GM21367 (cell line): Measurements from ENCODE around the gene MLLT10.

Experiments used
- ATAC-seq: cut with Tn5 transposase; IDR thresholded peaks from one replicate; pipeline ENCODE4 v1.9.1; 2021; ENCODE audit not compliant: unreplicated experiment

Gene MLLT10

DNA sequence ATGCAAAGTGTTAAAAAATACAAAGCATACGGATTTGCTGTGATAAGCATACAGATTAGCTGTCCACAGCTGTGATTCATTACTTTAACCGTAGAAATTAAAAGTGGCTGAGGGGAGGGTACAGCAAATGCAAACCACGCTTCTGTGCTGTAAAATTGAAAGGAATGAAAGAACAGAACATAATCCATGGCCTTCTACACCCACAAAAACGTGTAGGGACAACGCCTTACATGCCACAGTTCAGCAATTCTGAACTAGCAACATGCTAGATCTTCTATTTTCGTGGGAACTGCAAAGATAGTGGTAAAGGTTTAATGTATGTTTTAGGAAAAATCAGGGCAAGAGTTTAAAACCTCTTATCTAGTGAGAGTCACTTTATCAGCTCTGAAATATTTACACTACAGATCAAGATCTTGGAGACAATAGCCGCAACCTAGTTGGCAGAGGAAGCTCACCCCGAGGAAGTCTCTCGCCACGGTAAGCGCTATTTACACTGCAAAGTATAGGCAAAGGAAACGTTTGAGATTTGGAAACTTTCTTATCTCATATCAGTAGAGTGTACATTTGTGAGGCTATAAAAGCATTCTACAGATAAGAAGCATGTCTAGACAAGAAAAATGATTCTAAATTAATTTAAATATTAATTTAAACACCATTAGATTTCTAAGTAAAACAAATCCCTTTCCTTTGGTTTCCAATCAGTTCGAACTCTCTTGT is 193.6 kb downstream of the MLLT10 start:
- ATAC-seq = no peak

DNA sequence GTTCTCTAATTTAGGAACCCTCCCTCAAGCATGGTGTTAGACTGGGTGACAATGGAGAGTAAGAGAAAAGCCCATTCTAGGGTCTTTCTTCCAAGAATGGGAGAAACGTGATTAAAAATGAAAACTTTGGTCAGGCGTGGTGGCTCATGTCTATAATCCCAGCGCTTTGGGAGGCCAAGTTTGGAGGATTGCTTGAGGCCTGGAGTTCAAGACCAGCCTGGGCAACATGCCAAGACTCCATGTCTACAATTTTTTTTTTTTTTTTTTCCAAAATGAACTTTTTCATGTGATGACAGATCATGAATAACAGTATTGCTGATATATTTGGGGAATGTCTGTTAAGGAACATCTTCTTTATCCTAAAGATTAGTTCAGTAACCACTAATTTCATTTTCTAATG is 194.6 kb downstream of the MLLT10 start:
- no peak for ATAC-seq

DNA sequence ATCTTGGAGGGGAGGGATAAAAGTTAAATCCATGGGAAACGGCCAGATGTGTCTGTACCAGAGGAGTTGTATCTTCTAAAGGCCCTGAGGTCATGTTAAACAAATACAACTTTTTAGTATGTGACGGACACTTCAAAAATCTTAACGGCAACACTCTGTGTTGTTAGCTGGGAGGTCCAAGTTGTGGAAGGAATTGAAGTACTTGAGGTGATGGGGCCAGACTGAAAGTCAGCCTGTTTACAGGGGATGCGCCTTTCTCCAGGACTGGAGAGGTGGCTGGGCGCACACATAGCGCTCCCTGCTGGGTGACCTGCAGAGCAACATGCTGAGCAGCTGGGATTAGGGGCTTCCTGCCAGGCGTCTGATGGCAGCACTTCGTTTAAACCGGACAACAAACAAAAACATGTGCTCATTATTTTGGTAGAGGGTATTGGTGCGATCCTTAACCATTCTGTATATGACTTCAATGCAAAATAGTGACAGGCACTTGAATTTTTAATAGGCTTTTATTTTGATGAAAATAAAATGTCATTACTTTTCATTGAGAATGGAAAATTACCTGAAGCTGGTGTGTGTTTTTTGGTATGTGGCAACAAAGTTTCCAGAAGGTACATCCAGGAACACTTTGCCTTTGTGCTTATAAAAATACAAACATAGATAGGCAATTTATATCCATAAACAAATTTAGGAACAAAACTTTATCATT is 198.2 kb downstream of the MLLT10 start:
- peak; percentile 90 for ATAC-seq

DNA sequence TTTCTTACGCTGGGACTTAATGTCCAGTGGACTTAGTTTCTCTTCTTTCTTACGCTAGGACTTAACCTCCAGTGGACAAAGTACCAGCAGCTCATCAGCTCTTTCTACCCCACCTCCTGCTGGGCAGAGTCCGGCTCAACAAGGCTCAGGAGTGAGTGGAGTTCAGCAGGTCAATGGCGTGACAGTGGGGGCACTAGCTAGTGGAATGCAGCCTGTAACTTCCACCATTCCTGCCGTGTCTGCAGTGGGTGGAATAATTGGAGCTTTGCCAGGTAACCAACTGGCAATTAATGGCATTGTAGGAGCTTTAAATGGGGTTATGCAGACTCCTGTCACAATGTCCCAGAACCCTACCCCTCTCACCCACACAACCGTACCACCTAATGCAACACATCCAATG is 199.7 kb downstream of the MLLT10 start:
- ATAC-seq = no peak

DNA sequence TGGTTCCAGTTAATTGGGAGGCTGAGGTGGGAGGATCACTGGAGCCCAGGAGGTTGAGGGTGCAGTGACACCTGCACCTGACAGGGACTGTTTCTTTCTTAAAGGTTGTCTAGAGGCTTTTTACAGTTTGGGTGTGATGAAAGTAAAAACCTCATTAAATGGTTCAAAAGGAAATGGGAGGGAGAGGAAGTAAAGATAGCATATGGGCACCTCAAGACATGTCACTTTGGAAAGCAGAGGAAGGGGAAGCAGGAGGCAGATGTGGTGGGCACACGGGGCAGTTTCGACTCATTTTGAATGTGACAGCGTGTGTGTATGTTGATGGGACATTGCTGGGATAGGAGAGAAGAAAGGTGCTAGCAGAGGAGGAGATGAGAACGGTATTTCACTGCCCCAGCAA is 203.1 kb downstream of the MLLT10 start:
- no peak for ATAC-seq

DNA sequence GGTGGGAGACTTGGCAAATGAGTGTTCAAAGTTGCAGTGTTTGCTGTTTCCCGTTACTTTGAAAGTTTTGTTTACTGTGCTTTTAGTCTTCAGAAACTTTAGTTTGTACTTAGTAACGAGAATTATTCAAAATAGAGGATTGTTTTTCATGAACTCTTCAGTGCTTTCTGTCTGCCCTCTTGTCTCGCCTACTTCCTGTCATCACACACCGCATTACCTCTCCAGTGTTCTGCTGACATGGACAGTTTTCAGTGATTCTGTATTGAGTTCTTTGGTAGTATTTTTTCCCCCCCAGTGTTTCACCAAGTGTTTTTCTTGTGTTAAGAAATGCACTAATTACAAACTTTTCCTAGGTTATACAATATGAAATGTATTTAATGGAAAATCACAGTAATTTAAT is 207.0 kb downstream of the MLLT10 start:
- no peak for ATAC-seq

DNA sequence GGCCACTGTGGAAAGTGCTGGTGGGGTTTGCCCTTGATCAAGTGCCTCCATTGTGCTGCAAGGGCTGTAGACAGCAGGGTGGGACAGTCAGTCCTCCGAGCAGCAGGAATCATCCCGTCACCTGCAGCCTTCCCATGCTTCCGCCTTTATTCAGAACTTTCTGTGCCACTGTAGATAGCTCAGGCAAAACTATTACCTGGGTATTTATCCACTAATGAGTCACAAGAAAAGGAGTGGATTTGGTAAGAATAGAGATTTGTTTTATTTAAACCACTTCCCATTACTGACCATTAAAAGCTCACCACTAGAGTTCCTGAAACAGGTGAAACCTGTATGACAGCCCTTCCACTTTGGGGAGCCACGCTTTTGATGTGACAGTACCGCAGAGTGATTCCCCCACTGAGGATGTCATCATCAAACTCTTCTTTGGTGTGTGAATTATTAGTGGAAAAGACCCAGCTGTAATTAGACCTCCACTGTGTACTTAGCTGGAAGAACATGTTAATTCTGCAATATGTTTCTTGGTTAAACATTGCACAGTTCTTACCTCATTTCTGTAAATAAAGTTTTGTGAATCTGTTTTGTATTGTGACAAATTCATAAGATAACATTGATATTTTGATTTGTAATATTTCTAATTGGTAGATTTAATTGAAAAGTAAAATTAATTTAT is 208.8 kb downstream of the MLLT10 start:
- ATAC-seq = no peak

DNA sequence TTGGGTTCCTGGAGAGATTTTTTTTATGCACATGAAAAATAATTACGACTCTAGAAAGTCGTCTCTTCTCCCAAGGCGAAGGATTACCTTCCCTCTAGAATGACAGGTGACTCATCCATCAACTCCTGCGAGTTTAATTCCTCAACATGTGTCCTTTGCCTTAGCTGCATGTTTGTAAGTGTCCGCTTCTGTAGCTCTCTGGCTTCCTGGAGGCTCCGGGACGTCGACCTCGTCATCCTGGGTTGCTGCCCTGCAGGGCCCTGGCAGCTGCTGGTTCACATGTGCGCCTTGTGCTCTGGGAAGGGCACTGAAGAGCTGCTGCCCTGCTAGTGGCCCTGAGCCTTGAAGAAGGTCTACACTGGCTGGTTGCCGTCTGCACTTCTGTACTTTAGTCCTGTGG is 210.2 kb downstream of the MLLT10 start:
- no peak for ATAC-seq

DNA sequence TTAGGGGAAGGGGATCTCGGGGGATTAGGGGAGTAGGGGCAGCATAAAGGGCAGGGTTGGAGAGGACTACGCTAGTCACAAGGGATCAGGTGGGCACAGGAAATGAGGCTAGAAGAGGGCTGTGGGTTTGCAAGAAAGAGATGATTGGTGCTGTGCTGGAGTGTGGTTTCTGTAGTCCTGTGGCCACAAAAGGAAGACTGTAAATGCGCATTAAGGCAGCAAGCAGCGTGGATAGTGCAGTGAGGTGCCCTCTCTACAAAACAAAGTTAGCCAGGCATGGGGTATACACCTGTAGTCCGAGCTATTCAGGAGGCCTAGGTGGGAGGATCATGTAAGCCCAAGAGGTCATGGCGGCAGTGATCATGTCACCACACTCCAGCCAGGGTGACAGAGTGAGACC is 212.1 kb downstream of the MLLT10 start:
- ATAC-seq = no peak

DNA sequence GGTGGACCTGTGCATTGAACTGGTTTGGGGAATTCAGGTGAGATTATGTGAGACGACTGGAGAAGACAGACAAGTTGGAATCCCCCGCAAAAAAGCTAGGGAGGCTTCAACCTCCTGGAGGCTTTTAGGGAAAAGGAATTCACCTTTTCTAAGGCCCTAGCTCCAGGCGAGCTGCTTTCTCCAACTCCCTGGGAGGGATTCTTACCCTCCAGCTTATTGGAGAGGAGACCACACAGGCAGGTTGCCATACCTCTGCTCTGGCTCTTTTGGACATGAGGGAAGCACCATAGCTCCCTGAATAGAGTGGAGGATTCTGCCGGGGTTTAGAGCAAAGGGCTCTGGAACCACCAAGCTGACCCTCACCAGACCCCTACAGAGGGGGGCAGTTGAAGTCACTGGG is 213.8 kb downstream of the MLLT10 start:
- ATAC-seq = no peak

DNA sequence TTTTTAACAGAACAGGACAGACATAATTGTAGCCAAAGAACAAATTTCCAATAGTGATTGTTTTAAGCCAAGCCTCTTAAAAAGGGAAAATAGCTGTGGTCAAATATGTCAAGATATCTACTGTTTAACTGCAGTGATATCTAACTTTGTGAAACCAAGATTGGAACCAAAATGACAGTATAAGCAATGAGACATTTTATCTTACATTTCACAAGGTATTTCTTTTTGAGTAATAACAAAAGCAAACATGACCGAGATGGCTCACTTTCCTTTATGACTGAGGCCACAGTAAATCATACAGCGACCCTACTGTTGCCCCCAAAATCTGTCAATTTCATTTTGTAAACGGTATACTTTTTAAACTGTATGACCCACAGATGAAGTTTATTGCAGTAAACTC is 215.8 kb downstream of the MLLT10 start:
- no peak for ATAC-seq

DNA sequence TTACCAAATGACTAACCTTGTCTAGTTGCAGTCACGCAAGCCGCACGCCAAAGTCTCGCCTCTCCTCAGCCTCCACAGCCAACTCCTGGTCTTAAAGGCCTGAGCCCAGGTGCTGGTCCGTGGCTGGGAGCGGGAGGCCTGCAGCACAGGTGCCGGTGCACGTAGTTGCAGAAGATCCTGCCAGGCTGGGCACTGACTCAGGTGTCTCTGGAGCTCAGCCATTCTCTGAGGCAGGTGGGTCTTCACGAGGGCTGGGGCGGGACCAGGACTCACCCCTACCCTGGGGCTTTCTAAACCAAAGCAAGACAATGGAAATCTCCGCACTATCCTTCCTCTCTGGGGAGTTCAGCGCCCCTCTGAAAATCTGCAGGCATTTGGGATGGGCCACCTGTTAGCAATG is 216.4 kb downstream of the MLLT10 start:
- ATAC-seq = no peak

DNA sequence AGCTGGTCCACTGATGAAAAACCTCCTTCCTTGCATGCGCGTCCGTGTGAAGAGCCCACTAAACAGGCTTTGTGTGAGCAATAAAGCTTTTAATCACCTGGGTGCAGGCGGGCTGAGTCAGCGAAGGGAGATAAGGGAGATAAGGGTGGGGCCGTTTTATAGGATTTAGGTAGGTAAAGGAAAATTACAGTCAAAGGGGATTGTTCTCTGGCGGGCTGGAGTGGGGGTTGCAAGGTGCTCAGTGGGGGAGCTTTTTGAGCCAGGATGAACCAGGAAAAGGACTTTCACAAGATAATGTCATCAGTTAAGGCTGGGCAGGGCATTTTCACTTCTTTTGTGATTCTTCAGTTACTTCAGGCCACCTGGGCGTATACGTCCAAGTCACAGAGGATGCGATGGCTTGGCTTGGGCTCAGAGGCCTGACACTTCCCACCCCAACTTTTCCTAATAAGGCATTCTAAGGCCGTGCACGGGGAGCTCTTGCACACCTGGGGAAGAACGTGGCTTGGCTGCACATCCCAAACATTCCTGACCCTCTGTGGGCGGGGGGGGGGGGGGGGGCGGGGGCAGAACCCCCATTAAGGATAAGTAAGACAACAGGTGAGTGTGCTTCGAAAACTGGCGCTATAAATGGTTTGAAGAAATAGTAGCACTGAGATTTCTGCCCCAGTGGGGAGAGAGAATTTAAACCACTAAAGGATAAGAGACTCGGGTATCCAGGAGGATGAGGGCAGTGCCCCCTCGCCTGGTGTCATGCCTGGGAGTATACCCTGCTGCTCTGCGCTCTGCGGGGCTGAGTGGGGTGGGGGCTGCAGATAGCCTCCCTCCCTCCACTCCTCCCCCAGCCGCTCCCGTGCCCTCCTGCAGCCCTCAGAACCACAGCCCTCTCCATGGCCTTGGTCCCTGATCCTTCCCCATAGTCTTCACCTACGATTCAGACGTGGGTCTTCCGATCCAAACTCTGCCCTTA is 217.6 kb downstream of the MLLT10 start:
- ATAC-seq = no peak

DNA sequence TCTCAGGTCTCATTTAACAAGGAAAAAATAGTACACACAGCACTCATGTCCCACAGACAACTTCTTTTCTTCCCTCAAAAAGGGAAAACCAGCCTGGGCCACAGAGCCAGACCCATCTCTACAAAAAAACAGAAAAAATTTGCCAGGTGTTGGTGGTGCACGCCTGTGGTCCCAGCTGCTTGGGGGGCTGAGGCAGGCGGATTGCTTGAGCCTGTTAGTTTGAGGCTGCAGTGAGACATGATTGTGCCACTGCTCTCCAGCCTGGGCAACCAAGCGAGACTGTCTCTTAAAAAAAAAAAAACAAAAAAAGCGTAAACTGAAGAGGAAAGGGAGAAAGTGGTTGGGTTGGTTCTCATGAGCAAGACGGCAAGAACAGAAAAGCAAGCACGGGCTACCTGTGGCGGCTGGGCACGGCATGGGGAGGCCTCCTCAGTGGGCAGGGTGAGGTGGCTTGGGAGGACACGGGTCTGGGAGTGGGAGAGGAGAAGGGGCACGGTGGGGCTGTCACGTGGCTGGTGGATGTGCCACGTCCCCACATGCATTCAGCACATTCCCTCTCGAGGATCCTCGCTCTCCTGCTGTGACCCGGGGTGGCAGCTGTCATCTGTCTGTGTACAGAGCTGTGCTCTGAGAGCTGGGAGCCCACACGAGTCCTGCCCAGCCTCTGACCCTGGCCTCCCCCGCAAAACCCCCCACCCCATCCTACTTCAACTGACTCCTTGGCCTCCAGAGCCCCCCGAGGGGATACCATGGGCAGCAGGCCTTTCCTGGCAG is 219.7 kb downstream of the MLLT10 start:
- no peak for ATAC-seq

DNA sequence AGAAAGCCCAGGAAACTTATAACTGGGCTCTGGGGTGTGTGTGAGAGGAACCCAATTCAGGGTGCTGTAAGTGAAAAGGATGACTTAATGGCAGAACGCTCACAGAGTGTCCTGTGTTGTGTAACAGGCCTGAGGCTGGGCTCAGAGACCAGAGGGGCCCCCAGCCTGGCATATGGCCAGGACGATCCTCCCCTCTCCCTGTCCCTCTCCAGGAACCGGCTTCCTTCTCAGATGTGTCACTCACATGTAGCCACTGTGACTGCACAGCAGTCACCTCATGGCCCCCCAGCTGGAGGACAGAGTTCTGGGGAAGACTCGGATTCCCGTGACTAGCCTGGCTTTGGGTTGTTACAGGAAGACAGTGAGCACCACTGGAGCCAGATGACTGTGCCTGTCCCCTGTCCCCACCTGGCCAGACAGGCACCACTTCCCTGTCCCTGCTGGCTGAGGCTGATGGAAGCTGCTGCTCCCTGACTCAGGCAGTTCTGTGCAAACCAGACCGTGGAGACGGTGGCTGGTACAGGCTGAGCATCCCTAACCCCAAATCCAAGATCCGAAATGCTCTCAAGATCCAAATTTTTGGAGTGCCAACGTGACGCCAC is 220.5 kb downstream of the MLLT10 start:
- ATAC-seq = no peak

DNA sequence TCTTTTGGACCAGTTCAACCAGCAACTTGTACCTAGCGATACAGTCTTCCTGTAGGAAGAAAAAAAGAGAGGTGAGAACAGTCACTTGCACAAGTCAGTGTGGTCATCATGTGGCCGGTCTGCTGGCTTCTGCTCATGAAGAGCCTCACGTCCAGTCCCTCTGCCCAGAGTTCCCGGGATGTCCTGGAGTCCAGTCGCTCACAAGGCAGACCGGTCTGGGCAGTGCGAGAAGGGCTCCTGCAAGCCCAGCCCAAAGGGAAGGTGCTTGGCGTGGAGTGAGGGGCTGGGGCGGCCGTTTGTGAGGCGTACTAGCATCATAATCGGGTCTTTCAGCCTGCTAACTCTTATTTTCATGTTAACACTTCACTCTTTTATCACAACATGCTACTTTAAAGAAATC is 222.7 kb downstream of the MLLT10 start:
- no peak for ATAC-seq

DNA sequence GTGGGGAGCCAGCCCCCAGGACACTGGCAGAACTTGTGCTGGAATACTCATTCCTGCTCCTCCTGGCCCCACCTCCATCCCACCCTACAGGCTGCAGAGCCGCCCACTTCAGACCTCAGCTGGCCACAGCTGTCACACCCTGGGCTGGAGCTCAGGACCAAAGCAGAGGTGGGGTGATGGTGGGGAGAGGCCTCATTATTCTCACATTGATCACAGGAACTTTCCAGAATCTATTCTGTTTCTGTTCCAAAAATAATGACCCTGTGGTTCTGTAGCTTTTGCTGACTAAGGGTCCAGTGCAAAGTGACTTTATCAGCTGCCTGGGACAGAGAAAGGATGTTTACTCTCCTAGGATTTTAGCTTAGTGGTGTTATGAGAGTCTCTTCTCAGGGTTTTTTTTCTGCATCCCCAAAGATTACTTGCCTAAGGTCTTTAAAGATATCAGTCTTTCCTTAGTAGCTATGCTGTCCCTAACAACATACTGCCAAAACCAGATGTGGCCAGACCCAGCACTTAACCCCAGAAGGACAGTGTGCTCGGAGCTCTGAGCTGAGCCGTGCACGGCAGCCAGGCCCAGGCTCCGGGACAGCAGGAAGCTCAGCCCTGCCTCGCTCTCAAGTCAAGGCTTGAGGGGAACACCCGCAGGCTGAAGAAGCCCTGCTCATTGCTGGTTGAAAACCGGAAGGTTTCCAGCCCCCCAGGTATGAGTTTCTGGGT is 223.3 kb downstream of the MLLT10 start:
- no peak for ATAC-seq

DNA sequence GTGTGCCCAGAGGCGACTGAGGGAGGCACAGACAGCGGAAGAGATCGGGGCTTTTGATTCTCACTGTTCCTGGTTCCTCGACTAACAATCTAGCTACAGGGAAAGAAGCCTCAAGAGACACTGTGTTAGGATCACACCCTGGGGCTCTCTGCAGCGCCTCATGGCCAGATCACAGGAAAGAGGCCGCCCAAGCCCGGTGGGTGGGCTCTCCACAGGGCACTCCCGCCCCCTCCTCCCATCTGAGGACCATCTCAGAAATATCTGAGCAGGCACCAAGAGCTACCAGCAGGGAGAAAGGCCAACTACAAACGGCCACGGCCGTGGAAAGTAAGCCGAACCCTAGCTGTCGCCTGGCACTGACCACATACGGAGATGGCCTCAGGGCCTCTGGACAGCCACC is 224.2 kb downstream of the MLLT10 start:
- no peak for ATAC-seq

DNA sequence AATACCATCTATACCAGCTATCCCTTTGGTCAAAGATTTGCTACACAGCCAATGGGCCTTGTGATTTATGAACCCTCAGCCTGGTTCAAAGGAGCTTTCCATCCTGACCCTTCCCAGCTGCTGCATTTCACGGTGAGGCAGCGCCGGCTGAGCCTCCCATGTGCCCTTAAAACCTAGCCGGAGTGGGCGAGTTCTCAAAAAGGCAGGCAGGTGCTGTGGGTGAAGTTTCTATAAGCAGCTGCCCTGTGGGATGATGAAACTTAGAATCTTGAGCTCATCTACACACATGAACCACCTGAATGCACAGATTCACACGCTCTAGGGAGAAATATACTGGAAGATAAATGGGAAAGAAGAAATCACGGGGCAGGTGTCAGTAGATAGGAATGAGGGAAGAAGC is 224.7 kb downstream of the MLLT10 start:
- no peak for ATAC-seq
